Lower leg skin (tissue), 4 donors: ENCODE measurements around the gene HBD. TPM values are rescaled to one million over a fixed set of nuclear protein-coding genes. Genes with fewer than 3 reads are reported as not detected.
"Not testable (repeated sequence)": the region's sequence is repeated elsewhere in the genome, so short reads cannot be mapped to it uniquely, and the experiment has no call there.

Experiments
- DNase-seq, 2 donors: peaks; one replicate each; pipeline ENCODE4 v3.0.0-alpha.2; 2019; ENCODE audit warnings: low spot score in 2 of 2
- H3K4me3 ChIP-seq: fragments of 200-600 bp; sonication (generic); 2 replicates; pipeline ENCODE4 v1.5.1; 2017; ENCODE audit warnings: mild to moderate bottlenecking, low read depth; ENCODE audit not compliant: poor library complexity, severe bottlenecking
- POLR2A ChIP-seq, 2 donors: fragments of 450-650 bp; IDR thresholded peaks; one replicate each; pipeline ENCODE4 v1.6.1; 2016 to 2017; ENCODE audit warnings: antibody characterized with exemption in 2 of 2, mild to moderate bottlenecking in 1 of 2, moderate library complexity in 1 of 2
- WGBS, 2 donors: methylation state at CpG; one replicate each; pipeline ENCODE4 v1.1.5; 2018; 5-methylcytosine and 5-hydroxymethylcytosine counted together
- intact Hi-C: fragments of 100-400 bp; cut with DNase I; formaldehyde crosslinking; loops from one replicate; pipeline ENCODE4 v1.15.0; 2023; ENCODE audit warnings: low total_unique reads
- total RNA-seq, 4 donors: library from RNA; depleted of rRNA; stranded (reverse); fragments of >200 nt; gene quantifications; one replicate each; pipeline ENCODE4 v1.1.0, GENCODE V29; 2016
- TF ChIP-seq, protein P1 (sequence below), 3 donors: fragments of 450-650 bp; IDR thresholded peaks; one replicate each; pipeline ENCODE4 v1.5.1; 2016; ENCODE audit warnings: antibody characterized with exemption in 3 of 3, mild to moderate bottlenecking in 3 of 3, moderate library complexity in 2 of 3

HBD gene
- total RNA-seq, 4 donors from 2014 or later = not detected

DNA sequence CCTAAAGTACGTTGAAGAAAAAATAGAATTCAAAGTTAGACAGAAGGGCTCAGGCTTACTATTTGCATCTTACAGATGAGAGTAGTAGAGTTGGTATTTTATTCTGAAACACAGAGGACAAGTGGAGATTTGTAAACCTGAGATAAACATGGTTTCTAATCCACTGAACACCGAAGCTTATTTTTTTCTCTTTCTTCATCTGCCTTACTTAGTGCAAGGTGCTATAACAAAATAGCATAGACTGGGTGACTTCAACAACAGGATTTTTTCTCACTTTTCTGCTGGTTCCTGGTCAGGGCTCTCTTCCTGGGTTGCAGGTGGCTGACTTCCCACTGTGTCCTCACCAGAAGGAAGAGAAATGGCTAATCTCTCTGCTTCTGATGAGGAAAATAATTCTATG is 17.5 kb upstream of the HBD start:
- intact Hi-C loops = no loop called here
- WGBS, 2 donors = 36 to 71% methylated on average over 2 of the region's 2 CpGs
- no peak overlapping the region for H3K4me3 ChIP-seq
- DNase-seq = no peak
- TF ChIP-seq POLR2A (IDR thresholded peaks at IDR 0.05) = no peak
- TF ChIP-seq, protein P1, sequence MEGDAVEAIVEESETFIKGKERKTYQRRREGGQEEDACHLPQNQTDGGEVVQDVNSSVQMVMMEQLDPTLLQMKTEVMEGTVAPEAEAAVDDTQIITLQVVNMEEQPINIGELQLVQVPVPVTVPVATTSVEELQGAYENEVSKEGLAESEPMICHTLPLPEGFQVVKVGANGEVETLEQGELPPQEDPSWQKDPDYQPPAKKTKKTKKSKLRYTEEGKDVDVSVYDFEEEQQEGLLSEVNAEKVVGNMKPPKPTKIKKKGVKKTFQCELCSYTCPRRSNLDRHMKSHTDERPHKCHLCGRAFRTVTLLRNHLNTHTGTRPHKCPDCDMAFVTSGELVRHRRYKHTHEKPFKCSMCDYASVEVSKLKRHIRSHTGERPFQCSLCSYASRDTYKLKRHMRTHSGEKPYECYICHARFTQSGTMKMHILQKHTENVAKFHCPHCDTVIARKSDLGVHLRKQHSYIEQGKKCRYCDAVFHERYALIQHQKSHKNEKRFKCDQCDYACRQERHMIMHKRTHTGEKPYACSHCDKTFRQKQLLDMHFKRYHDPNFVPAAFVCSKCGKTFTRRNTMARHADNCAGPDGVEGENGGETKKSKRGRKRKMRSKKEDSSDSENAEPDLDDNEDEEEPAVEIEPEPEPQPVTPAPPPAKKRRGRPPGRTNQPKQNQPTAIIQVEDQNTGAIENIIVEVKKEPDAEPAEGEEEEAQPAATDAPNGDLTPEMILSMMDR (IDR thresholded peaks at IDR 0.05) = no peak

DNA sequence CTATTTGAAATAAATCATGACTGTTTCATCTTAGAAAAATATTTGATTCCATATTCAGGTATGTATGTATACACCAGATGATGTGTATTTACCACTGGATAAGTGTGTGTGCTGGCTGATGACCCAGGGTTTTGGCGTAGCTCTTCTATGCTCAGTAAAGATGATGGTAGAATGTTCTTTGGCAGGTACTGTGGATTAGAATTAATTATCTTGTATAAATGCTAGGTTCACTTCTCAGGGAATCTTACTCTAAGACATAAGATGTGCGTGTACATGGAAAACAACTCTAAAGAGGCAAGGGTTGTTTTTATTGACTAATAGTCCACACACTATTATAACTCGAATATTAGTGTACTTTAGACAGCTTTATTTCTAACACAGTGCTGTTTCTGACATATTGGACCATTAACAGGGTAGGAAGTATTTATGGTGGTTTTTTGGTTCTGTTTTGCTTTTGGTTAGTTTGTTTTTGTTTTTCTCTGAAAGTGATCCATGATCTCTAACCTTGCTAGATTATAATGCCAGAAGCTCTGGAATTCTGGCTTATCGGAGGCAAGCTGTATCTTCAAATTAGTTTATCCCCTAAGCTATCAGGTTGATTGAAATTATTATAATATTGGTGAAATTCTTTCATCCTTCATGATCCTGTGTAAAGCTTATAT is 16.4 kb upstream of the HBD start:
- H3K4me3 ChIP-seq = no peak overlapping the region
- WGBS, 2 donors = 88 to 91% methylated on average over 4 of the region's 4 CpGs
- intact Hi-C loops = no loop called here
- no peak for TF ChIP-seq POLR2A (IDR thresholded peaks at IDR 0.05)
- TF ChIP-seq, protein P1 (IDR thresholded peaks at IDR 0.05) = no peak
- DNase-seq = no peak

DNA sequence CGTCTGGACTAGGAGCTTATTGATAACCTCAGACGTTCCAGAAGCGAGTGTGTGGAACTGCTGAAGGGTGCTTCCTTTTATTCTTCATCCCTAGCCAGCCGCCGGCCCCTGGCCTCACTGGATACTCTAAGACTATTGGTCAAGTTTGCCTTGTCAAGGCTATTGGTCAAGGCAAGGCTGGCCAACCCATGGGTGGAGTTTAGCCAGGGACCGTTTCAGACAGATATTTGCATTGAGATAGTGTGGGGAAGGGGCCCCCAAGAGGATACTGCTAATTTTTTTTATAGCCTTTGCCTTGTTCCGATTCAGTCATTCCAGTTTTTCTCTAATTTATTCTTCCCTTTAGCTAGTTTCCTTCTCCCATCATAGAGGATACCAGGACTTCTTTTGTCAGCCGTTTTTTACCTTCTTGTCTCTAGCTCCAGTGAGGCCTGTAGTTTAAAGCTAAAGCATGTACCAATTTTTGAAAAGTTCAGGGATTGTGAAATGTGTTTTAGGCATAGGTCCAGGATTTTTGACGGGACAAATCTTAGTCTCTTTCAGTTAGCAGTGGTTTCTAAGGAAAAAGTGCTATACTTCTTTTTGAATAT is 15.6 kb upstream of the HBD start, which contains the start of gene HBG1:
HBG1 (minus strand) TSS at position 51 of the 590 bp plus-strand sequence. CDS start 53 bp downstream, outside the sequence.
- 50 to 72% methylated on average over 2 to 4 of the region's 9 CpGs for WGBS, 2 donors
- intact Hi-C loops, DNase-seq, H3K4me3 ChIP-seq: not testable (repeated sequence)

DNA sequence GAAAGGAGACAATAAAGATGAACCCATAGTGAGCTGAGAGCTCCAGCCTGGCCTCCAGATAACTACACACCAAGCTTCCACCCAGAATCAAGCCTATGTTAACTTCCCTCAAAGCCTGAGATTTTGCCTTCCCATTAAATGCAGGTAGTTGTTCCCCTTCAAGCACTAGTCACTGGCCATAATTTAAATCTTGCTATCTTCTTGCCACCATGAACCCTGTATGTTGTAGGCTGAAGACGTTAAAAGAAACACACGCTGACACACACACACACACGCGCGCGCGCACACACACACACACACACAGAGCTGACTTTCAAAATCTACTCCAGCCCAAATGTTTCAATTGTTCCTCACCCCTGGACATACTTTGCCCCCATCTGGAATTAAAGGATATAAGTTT is 14.2 kb upstream of the HBD start:
- intact Hi-C loops, DNase-seq, H3K4me3 ChIP-seq: not testable (repeated sequence)
- 78 to 82% methylated on average over 7 of the region's 7 CpGs for WGBS, 2 donors

DNA sequence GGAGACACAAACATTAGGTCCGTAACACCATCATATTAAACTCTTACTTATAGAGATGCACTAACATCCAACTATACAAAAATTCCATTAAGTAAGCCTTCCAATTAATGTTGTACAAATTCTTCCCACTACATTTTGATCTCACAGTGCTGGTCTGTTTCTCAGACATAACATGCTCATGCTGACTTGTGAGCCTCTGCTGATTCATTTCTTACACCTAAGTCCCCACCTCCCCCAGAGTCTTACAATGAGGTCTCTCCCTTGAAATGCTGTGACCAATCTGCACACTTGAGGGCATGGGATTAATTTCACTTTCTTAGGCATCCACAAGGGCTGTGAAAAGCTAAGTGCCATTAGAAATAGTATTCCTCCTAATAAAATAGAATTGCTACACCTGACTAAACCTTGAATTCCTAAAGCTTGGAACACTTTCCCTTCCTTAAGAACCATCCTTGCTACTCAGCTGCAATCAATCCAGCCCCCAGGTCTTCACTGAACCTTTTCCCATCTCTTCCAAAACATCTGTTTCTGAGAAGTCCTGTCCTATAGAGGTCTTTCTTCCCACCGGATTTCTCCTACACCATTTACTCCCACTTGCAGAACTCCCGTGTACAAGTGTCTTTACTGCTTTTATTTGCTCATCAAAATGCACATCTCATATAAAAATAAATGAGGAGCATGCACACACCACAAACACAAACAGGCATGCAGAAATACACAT is 13.3 kb upstream of the HBD start:
- intact Hi-C loops = no loop called here
- H3K4me3 ChIP-seq = no peak overlapping the region
- no peak for DNase-seq
- TF ChIP-seq POLR2A (IDR thresholded peaks at IDR 0.05) = no peak
- TF ChIP-seq, protein P1 (IDR thresholded peaks at IDR 0.05) = no peak
- 68 to 77% methylated on average over 3 of the region's 3 CpGs for WGBS, 2 donors

DNA sequence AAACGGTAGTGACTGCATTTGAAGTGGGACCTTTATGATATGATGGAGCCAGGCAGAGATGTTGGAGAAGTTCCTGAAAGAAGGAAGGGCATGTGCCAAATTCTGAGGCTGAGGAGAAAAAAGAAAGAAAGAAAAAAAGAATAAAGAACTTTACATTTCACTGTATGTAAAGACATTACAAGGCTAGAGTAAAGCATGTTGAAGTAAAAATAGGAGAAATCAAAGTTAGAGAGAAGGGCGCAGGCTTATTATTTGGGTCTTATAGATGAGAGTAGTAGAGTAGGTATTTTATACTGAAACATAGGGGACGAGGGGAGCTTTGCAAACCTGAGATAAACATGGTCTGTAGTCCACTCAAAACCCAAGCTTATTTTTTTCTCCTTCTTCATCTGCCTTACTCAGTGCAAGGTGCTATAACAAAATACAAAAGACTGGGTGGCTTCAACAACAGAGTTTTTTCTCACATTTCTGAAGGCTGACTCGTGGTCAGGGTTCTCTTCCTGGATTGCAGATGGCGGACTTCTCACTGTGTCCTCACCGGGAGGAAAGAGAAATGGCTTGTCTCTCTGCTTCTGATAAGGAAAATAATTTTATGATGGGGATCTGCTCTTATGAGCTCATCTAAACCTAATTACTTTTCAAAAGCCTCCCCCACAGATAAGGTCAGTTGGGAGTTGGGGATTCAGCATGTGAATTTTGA is 12.6 kb upstream of the HBD start:
- H3K4me3 ChIP-seq = no peak overlapping the region
- no peak for DNase-seq
- intact Hi-C loops = no loop called here
- WGBS, 2 donors = 63 to 72% methylated on average over 6 of the region's 6 CpGs
- TF ChIP-seq, protein P1 (IDR thresholded peaks at IDR 0.05) = no peak
- TF ChIP-seq POLR2A (IDR thresholded peaks at IDR 0.05) = no peak
